HG02642 (cell line): ENCODE measurements around the gene TARP.

ENCODE experiments used
- ATAC-seq: cut with Tn5 transposase; IDR thresholded peaks from one replicate; pipeline ENCODE4 v1.9.1; 2021; ENCODE audit warnings: mild to moderate bottlenecking; ENCODE audit not compliant: unreplicated experiment, poor library complexity

The TARP gene

DNA sequence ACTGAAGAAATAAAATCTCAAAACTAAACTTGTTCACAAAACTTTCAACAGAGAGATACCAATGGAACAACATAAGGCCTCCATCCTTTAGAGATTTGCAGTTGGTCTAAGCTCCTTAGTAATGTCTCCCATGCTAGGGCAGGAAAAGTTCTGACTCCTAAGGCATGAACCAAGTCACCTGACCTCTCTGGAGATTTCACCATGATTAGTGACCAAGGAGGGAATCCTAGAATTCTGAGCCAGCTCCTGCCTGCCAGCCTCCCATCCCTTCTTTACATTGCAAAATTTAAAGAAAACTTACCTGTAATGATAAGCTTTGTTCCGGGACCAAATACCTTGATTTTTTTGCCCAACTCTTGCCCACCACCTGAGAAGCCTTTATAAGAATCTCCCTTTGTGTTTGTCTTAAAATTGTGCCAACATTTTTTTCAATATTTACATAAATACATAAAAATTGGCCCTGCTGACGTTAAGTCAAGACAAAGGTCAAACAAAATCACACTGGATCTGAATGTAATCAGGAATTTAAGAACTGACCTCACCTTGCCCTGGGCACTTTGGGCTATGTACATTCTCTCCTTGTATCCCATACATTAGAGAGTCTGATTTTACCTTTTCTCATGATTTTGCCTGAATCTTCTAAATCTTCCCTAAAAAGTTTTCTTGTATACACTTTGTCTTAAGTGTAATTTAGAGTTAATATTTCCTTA lies at the start of gene TARP:
Gene TARP, minus strand, starts transcription at position 351 of the 710 bp plus-strand sequence.
- no peak for ATAC-seq

DNA sequence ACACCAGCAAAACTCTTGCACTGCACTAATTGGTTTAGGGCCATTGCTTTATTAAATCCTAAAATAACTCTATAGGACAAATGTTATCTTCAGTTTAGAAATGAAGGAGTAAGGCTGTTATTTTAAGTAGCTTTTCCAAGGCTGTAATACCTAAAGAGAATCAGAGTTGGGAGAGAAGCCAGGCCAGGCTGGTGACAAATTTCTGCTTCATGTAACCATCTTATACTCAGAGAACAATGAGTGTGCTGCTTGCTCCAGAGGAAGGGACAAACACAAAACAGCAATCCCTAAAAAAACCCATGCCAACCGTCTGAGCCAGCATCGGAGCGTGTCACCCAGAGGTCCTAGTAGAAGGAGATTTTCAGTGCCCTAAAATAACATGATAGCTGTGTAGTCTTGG lies 49.7 kb upstream of the TARP start:
- ATAC-seq: no peak

DNA sequence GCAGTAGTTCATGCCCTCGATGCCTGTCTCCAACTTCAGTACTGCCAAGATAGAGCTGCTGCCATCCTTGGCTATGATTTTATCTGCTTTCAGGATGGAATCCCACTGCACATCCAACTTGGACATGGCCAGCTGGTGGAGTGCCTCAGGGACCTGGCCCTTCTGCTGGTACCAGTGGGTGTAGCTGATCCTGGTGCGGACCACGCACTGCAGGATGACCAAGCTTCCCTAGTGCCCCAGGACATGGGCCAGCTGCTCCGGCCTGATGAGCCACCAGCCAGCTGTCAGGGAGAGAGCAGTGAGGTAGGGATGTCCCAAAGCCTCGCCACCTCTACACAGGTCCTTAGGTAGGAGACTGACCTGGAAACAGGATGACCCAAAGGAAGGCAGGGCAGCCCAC lies 49.0 kb upstream of the TARP start:
- no peak for ATAC-seq

GRCh38 chr7:38321967-38322366 lies 48.5 kb upstream of the TARP start:
- no peak for ATAC-seq

- ATAC-seq: no peak
These were observed 48.1 kb upstream of the TARP start for GRCh38 chr7:38321515-38321944.

DNA sequence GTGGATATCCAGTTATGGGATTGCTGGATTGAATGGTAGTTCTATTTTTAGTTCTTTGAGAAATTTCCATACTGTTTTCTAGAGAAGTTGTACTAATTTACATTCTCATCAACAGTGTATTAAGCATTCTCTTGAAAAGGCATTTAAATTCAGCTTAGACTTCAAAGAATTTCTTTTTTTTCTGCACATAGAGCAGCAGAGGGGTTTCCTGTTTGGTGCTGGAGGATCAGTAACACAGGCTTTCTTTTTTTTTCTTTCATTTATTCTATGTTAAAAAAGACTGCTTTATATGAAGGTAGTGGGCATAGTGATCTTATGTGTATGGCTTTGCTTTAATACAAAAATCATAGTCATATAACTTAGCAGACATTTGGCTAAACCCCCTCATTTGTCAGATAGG lies 47.6 kb upstream of the TARP start:
- no peak for ATAC-seq

DNA sequence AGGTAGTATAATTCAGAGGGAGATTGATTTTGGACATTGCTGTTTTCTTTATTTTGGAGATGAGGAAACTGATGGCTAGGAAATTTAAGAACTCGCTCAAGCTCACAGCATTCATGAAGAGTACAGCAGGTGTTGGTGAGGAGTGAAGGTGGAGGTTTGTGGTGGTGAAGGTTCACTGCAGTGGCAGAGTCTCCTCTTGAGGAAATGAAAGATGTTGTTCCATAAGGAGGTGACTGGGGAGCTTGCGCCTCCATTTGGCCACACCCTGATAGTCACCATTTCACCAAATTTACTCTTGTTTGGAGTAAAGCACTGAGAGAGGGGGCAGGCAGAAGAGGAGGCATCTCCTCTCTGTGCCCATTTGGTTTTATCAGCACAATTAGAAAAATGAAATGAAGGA lies 46.4 kb upstream of the TARP start:
- no peak for ATAC-seq

GRCh38 chr7:38318803-38319416 lies 45.5 kb upstream of the TARP start:
- ATAC-seq: peak; percentile 68

DNA sequence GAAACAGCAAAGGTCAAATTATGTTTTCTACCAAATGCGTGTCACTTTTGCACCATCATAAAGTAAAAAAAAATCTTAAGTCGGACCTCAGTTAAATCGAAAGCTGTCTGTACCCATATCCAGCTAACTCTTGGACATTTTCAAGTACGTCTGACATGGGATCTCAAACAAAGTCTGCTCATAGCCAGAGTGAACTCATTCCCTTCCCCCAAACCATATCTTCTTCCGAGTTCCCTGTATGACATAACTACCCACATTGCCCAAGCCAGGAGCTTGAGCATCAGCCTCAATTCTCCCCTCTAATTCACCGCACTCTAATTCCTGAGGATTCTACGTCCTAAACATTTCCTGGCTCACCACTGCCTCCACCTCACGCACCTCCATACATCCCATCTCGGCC lies 44.8 kb upstream of the TARP start:
- no peak for ATAC-seq

- ATAC-seq: no peak
These were observed 44.1 kb upstream of the TARP start for GRCh38 chr7:38317515-38317914.

GRCh38 chr7:38316733-38317360 lies 43.4 kb upstream of the TARP start:
- ATAC-seq: no peak

DNA sequence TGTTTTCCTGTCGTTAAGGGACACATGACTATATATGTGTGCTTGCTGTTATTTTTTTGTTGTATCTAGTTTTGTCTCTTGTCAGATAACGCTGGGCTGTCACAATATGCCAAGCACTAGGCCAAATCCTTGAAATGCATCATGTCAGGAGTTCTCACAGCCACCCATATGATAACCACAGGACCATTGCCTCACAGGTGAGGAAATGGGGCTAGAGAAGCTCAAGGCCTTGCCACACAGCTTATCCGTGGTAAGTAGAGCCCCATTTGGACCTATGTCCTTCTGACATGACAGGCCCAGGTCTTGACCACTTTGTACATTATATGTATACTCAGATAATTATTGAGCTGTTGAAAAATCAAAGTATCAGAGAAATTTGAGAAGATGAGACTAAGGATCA lies 42.0 kb upstream of the TARP start:
- ATAC-seq: no peak

DNA sequence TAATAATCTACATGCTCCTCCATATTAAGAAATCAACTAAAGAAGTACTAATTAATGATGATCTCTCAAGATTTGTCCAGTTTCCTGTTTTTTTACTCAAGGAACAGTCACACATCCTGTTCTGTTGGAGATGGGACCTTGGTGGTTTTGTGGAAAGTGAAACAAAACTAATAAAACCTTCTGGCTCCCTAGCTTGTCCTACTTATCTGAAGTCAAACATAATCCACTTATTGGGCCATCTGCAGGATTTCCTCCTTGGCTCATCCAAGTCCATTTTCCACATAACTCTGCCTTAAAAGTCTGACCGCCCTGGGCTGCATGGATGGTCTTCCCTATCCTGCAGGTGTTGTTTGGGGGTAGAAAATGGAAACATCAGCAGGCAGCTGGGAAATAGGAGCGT lies 39.4 kb upstream of the TARP start:
- no peak for ATAC-seq

DNA sequence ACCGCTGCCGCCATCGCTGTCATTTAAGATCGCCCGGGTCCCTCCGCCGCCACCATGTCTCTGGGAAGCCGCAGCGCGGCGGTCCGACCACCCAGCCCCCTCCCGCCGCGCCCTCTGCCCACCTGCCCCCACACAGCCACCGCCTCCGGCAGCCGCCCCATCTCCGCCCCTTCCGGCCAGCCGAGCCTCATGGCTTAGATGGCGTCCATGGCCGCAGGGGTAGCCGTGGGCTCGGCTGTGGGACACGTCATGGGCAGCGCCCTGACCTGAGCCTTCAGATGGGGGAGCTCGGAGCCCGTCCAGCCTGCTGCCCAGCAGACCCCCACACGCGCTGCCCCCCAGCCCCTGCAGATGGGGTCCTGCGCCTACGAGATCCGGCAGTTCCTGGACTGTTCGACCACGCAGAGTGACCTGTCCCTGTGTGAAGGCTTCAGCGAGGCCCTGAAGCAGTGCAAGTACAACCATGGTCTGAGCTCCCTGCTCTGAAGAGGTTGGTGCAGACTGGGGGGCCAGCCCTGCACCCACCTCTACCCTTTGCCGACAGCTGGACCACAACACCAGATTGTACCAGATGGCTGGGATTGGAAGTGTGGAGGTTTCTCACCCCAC lies 38.0 kb upstream of the TARP start:
- ATAC-seq: peak; percentile 71

GRCh38 chr7:38310591-38311101 lies 37.2 kb upstream of the TARP start:
- no peak for ATAC-seq

- no peak for ATAC-seq
These were observed 36.1 kb upstream of the TARP start for GRCh38 chr7:38309555-38309954.

GRCh38 chr7:38308140-38308539 lies 34.7 kb upstream of the TARP start:
- ATAC-seq: no peak

DNA sequence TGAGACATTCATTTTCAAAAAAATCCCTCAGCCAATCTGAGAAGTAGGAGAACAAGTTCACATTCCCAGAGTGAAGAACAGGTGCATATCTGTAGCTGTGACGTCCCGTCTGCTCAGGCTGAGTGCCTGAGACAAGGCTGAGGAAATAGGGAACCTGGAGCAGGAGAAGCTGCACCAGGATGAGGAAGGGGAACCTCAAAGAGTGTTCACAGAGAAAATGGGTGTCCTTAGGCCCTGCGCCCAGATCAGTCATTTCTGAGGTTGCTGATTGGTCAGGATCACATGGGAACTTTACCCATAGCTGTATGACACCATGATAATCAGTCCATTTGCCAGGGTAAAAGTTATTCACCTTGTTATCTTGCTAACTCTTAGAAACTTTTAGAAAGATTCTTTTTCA lies 34.2 kb upstream of the TARP start:
- no peak for ATAC-seq

DNA sequence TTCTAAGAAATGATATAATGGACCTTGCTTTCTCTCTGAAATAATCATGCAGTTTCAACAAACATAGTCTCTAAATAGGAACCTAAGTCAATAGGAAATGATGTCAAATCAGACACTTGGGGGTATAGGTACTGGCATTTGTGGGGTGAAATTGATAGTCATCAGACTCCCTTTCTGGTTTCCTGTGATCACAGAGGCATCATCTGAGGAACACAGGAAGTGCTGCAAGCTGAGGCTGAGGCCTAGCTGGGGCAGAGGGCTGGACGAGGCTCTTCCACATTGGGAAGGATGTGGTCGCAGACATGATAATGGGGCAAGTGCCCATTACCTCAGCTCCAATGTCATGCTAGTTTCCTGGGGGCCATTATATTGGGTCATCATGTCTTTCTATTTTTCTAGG lies 33.5 kb upstream of the TARP start:
- no peak for ATAC-seq

GRCh38 chr7:38306171-38306570 lies 32.7 kb upstream of the TARP start:
- ATAC-seq: no peak

DNA sequence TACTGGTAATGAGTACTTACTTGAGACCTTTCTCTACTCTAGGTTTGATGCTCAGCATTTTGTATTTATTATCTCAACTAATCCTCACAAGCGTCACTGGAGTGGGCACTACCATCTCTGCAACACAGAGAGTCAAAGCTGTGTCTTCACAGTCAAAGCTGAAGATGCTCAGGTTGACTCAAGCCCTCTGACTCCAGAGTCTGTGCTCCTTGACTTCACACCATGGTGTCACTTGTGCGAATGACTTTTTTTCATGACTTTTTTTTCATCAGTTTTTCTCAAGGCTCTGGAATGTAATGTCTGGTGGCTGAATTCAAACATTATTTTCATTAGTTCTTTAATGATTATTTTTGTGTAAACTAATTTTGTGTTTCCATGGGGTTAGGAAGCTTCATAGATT lies 30.4 kb upstream of the TARP start:
- ATAC-seq: no peak
